ENCODE measurements around the gene LYRM4. TPM values are rescaled to one million over a fixed set of nuclear protein-coding genes. Genes with fewer than 3 reads are reported as not detected.

Gene LYRM4
- polyA plus RNA-seq, 1 donor = 20.4 TPM

GRCh38 chr6:5099537-5099936 is 161.2 kb downstream of the LYRM4 start:
- no peak for DNase-seq (ENCODE audit: low read depth)

DNA sequence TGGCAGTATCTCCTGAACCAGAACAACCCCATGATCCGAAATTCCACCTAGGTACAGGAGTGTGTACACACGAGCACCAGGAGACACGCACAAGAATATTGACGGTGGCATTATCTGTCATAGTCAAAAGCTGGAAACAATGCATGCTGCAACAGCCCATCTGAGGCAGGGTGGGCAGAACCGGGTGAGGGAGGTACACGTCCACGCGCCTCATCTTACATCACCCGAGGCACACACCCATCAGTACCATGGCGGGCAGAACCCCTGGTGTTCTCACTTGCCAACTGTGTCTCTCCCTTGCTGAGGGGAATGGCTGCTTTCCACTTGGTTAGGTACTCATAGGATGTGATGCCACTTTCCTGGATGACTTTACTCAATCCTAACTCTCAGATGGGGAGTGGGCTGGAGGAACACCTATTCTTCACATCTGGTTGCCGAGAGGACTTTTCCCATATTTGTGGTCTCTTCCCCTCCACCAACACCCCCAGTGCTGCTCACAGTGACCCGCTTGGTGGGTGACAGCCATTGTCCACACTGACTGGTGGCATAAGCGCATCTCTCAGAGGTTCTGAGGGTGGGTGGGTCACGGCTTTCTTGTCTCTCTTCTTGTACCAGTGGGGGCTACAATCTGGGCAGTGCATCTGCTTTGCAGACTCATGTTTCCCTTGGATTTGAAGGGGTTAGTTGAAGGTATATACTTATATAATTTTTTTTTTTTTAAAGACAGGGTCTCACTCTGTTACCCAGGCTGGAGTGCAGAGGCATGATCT is 162.1 kb downstream of the LYRM4 start:
- no peak for DNase-seq (ENCODE audit: low read depth)

DNA sequence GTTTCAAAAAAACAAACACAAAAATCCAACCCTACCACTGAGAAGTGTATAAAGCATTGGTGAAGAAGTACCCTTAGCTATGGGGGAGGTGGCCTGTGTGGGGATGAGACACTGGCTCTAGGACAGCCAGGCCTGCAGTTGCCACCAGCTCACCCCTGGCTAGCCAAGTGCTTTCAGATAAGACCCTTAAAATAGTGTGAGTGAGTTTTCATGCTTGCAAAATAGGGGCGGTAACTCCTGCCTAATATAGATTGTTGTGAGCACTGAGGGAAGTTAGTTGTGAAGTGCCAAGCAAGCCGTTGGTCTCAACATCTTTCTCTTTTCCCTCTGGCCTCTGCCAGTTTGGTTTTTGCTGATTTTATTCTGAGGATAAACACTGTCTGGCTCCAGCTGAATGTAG is 164.3 kb downstream of the LYRM4 start:
- DNase-seq (ENCODE audit: low read depth) = no peak

GRCh38 chr6:5095236-5095635 is 165.5 kb downstream of the LYRM4 start:
- DNase-seq (ENCODE audit: low read depth) = no peak

GRCh38 chr6:5094327-5094726 is 166.4 kb downstream of the LYRM4 start:
- DNase-seq (ENCODE audit: low read depth) = no peak

DNA sequence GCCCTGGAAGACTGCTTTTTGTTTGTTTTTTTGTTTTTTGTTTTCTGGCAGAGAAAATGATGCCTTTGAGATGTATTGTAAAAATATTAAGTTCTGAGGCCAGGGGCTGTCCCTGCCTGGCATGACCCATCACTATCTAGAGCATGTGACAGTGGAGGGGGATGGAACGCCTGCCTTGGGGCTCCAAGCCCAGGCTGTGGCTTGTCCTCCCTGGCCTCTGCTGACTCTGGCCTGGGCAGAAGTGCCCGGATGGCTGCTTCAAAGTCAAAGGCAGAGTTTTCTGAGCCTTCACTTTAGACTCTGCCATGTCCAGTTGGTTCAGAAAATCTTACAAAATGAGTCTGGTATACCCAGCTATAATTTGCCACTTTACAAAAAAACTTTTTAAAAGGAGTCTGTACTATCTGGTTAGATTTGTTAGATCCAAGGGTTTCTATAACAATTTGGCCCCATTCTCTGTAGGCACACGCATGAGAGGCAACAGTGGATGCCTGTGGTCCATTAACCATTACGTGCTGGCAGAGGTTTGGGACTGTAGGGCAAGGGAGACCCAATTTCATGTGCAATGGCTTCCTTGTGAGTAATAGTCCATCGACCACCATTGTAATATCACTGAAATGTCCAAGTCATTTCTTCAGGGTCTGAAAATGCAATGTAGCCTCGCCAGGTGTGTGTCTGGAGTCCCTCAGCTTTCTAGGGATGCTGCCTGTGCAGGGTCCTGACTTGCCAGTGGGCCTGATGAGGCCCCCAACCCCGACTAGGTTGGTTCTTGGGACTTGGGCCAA is 167.3 kb downstream of the LYRM4 start:
- no peak for DNase-seq (ENCODE audit: low read depth)

DNA sequence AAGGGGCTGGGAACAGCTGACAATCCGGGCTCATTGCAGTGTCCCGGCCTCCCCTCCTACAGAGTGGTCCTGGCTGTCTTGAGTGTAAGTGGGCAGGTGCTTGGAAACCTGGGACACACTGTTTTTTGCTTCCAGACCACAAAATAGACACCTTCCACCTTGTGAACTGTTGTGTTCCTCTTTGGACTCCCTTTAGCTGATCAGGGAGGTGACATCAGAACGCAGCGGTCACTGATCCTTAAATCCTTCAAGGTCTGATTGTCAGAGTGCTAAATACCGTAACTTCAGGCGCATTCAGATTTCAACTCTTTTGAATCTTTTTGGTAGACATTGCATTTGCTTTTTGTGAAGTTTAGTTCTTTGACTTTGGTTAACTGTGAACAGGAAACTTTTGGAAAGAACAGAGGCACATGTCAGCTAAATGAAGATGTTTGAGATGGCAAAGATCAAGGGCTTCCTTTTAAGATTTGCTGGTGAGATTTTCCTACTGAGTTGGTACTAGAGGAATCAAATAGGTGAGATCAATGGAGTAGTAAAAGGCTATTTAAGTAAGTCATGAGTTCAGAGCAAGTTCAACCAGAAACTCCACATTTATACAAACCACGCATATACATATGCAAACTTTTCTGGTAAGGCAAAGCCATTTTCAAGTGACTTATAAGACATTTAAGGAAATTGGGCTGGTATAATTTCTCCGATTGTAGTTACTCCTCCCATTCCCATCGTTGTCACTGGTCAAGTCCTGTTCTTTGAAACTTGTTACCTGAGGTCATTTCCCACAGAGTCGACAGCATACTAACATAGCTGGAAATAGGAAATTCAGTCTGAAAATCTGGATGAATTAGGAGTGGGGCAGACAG is 169.3 kb downstream of the LYRM4 start:
- DNase-seq (ENCODE audit: low read depth) = no peak

GRCh38 chr6:5090603-5091002 is 170.1 kb downstream of the LYRM4 start:
- DNase-seq (ENCODE audit: low read depth) = no peak

DNA sequence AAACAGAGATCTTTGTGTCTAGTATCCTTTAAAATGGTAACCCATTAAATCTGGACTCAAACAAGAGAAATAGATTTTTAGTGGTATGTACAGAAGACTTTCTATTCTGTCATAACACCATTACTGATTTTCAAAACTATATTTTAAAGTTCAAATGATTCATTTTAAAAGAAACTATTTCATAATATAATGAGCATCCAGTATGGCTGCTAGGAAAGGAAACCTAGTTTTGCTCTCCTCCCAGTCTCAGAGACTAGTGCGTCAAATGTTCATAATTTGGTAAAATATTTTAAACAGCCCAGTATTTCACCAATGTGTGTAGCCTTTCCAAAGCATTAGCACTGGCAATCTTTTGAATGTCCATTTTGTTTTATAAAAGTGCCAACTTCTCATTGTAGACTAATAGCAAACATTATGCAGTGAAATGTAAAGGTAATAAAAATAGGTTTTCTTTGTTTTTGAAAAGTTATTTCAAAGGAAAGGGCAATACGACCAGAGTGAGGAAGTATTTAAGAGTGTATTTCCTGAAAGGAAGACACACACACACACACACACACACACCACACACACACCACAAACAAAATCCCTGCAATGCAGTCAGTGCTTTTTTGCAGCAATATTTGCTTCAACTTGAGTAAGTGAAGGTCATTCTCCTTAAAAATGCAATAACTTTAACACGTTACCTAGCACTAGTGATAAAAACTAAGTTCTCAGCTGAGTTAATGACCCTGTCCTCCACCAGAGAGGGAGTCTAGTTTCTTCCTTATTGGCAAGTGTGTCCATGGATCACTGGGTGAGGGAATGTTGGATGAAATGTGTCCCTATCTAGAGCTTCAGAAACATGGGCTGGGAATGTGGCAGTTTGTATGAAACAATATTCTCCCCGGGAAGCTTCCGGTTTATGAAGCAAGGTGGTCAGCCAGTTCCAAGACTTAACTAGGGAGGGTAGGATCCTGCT is 171.0 kb downstream of the LYRM4 start:
- DNase-seq (ENCODE audit: low read depth) = no peak

DNA sequence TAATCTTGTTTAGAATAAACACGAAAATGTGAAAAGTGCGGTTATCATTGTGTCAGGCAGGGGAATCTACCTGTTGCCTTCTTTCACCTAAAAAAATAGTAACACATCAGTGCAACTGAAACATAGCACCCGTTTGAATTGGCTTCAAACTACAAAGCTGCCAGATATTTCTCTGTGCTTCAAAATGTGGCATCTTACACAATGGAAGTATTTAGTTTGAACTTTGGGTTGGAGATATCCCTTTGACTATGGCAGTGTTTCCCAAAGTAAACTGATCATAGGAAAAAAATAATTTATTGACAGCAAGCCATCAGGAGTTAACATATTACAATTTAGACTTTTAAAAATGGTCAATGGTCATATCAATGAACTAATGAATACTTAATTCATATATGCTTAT is 172.0 kb downstream of the LYRM4 start:
- DNase-seq (ENCODE audit: low read depth) = no peak

DNA sequence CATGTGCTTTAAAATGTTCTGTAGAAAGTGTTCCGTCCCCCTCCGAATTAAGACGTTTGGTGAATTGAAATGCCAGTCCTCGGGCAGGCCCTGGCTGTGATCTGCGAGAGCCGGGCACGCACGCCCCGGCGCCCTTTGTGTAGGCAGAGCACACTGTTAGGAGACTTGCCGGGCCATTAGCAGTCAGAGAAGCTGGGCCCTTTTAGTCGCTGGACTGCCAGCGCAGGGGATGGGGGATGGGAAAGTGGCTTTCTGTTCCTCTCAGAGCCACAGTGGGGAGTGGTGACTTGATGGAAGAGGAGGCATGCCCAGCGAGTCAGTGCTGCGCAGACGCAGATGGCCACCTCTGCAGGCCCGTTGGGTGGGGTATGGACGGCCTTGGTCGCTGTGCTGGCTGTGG is 173.4 kb downstream of the LYRM4 start:
- no peak for DNase-seq (ENCODE audit: low read depth)

- DNase-seq (ENCODE audit: low read depth) = no peak
Observed at GRCh38 chr6:5086294-5086890, 174.4 kb downstream of the LYRM4 start.

DNA sequence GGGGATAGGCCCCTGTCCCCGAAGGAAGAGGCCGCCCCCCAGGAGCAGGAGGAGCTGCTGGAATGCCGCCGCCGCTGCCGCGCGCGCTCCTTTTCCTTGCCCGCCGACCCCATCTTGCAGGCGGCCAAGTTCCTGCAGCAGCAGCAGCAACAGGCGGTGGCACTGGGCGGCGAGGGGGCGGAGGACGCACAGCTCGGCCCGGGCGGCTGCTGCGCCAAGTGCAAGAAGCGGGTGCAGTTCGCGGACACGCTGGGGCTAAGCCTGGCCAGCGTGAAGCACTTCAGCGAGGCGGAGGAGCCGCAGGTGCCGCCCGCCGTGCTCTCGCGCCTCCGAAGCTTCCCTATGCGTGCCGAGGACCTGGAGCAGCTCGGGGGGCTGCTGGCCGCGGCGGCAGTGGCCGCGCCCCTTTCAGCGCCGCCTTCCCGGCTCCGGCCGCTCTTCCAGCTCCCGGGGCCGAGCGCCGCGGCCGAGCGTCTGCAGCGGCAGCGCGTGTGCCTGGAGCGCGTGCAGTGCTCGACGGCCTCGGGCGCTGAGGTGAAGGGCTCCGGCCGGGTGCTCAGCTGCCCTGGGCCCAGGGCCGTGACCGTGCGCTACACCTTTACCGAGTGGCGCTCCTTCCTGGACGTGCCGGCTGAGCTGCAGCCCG is 175.0 kb downstream of the LYRM4 start:
- no peak for DNase-seq (ENCODE audit: low read depth)

GRCh38 chr6:5084781-5085647 is 175.7 kb downstream of the LYRM4 start, which contains the start of gene PPP1R3G:
PPP1R3G (plus strand) TSS chr6:5085341; CDS start chr6:5085486, 145 bp downstream.
- no peak for DNase-seq (ENCODE audit: low read depth)

- DNase-seq (ENCODE audit: low read depth) = no peak
Observed at GRCh38 chr6:5084360-5084780, 176.4 kb downstream of the LYRM4 start.

- DNase-seq (ENCODE audit: low read depth) = no peak
Observed at GRCh38 chr6:5083813-5084359, 176.9 kb downstream of the LYRM4 start.

- DNase-seq (ENCODE audit: low read depth) = no peak
Observed at GRCh38 chr6:5083307-5083583, 177.5 kb downstream of the LYRM4 start.

DNA sequence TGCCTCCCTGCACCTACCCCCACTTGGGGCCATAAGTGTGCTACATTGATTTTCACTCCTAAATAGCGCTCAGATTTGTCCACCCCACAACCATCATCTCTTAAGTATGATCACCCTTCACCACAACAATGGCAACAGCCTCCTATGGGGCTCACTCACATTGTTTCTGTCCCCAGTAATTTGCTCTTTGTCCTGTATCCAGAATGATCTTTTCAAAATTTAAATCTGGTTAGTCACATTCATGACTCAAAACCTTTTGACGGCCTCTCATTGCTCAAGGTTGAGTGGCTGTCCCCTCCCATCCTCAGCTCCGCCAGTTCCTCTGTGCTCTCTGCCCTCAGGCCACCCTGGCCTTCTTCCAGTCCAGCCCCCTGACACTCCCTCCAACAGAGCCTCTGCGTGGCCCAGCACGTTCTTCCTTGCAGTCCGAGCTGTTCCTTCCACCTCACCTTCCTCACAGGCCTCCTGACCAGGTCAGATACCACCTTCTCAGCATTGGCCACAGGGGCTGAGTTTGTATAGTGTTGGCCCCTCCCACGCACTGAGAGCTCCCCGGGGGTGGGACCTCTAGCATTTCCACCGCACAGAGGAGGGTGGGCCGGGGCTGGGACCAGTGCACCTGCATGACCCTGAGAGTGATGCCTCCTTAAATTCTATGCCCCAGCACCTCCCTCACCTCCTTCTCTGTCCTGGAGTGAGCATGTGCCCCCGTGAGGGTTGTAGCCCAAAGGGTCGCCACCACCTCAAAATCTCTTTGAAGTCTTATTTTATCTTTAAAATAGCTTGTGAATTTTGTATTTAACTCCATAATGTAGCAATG is 178.1 kb downstream of the LYRM4 start:
- DNase-seq (ENCODE audit: low read depth) = no peak

Measured in forelimb muscle (tissue), 1 donor.